Measurements from ENCODE around the gene AEBP1. TPM values are rescaled to one million over a fixed set of nuclear protein-coding genes. Genes with fewer than 3 reads are reported as not detected.

Gene AEBP1
- total RNA-seq, 1 donor, result 148 TPM

GRCh38 chr7:44144426-44144967 is 40.4 kb downstream of the AEBP1 start:
- no peak for DNase-seq (ENCODE audit: low read depth)

DNA sequence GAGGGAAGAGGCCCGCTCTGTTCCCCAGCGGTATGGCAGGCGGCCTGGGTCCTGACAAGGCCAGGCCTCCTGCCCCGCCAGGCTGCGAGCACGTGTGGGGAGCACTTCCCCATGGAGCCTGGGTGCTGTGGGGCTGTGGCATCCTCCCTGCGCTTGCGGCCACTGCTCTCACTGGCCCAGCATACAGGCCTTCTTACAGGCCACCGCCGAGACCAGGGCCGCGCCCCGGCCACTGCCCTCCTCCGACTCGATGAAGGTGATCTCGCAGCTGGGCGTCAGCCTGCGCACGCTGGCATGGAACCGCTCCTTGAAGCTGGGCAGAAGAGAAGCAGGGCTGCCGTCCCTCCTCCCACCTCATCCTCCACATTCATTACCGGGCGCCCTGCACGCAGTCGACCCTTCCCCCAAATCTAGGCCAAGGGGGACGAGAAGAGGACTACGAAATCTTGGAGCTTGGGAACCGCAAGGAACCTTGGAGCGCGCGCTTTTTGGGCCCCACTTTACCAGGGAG is 40.9 kb downstream of the AEBP1 start:
- no peak overlapping the region for H3K4me3 ChIP-seq (ENCODE audit: low read depth, low read length)
- DNase-seq (ENCODE audit: low read depth), result no peak
- TF ChIP-seq CTCF (IDR thresholded peaks at IDR 0.05; ENCODE audit: insufficient read depth, low read depth, low read length), result no peak

More at GRCh38 chr7:44144426-44144967, 40.4 kb downstream of the AEBP1 start:
- no peak overlapping the region for H3K4me3 ChIP-seq (ENCODE audit: low read depth, low read length)
- no peak for TF ChIP-seq CTCF (IDR thresholded peaks at IDR 0.05; ENCODE audit: insufficient read depth, low read depth, low read length)

DNA sequence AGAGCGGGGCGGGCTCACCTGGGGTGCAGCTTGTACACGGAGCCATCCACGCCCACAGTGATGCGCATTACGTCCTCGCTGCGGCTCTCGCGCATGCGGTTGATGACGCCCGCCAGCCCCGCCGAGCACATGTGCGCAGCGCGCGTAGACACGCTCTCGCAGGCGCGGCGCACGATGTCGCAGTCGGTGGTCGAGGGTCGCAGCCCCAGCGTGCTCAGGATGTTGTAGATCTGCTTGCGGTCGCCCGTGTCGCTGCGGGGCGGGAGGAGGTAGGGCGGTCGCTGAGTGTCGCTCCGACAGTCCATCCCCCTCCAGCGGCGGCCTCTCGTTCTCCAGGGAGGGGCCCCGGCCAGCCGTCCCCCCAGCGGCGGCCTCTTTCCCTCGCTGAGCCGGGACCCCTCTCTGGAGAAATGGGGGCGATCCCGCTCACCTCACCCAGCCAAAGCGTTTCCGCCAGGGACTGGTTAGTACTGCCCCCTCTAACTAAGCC is 41.4 kb downstream of the AEBP1 start:
- no peak for TF ChIP-seq CTCF (IDR thresholded peaks at IDR 0.05; ENCODE audit: insufficient read depth, low read depth, low read length)
- H3K4me3 ChIP-seq (ENCODE audit: low read depth, low read length), result peak overlapping the region; percentile 47
- no peak for DNase-seq (ENCODE audit: low read depth)

DNA sequence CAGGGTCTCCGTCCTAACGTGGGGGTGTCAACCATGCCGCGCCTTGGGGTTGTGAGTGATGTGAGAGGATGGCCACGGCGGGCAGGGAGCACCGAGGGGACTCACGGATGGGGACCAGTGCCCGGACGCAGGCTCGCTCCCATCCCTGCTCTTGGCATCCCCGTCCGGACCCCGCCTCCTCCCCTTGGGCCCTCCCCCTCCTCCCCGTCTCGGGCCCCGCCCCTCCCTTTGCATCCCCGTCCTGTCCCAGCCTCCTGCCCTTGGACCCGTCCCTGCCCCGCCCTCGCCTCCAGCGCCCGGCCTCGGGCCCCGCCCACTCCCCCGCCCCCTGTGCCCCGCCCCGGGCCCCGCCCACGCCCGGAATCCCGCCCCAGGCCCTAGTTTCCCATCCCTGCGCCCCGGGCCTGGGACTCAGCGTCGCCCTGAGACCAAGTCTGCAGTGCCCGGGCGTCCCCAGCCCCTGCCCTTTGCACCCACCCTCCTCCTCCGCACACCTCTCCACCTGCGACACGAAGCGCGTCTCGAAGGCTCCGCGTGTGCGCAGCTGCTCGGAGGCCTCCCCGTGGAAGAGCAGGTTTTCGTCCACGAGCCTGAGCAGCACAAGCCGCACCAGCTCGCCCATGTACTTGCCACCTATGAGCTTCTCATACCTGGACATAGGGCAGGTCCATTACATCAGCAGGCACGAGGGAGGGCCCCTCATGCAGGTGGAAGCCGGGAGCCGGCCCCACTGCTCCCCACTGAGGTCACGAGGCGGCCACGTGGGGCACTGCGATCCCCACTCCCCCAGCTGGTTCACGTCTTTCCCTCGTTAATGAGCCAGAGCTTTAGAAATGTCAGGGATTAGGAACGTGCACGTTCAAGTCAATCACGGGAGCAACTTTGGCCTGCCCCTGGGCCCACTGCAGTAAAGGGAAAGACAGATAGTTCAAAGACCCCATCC is 42.1 kb downstream of the AEBP1 start:
- H3K4me3 ChIP-seq (ENCODE audit: low read depth, low read length), result peak overlapping the region; percentile 47
- TF ChIP-seq CTCF (IDR thresholded peaks at IDR 0.05; ENCODE audit: insufficient read depth, low read depth, low read length), result no peak
- peak; percentile 67 for DNase-seq (ENCODE audit: low read depth)

GRCh38 chr7:44147026-44147991 is 43.2 kb downstream of the AEBP1 start:
- peak; percentile 5 for TF ChIP-seq CTCF (IDR thresholded peaks at IDR 0.05; ENCODE audit: insufficient read depth, low read depth, low read length)
- H3K4me3 ChIP-seq (ENCODE audit: low read depth, low read length), result no peak overlapping the region
- DNase-seq (ENCODE audit: low read depth), result peak; percentile 42

- no peak for TF ChIP-seq CTCF (IDR thresholded peaks at IDR 0.05; ENCODE audit: insufficient read depth, low read depth, low read length)
- no peak for DNase-seq (ENCODE audit: low read depth)
- H3K4me3 ChIP-seq (ENCODE audit: low read depth, low read length), result no peak overlapping the region
Measured at GRCh38 chr7:44148166-44148565, 44.0 kb downstream of the AEBP1 start.
